ENCODE measurements around the gene ZNF416. TPM values are rescaled to one million over a fixed set of nuclear protein-coding genes. Genes with fewer than 3 reads are reported as not detected.

ZNF416 gene
- 5.4 and 6.9 TPM in 2 replicates for total RNA-seq (2014; rRNA removed)
- 4.5 TPM for polyA plus RNA-seq (2012)

GRCh38 chr19:57578487-57579205 is at the start of gene ZNF416:
Gene ZNF416 (minus strand): TSS chr19:57578911. CDS start chr19:57578704, 207 bp downstream.
- DNase-seq (ENCODE audit: low read depth): peak; percentile 98

GRCh38 chr19:57623091-57623490 is 44.4 kb upstream of the ZNF416 start:
- DNase-seq (ENCODE audit: low read depth): no peak

- DNase-seq (ENCODE audit: low read depth): peak; percentile 36
Measured at GRCh38 chr19:57620673-57621348, 42.1 kb upstream of the ZNF416 start.

GRCh38 chr19:57615346-57615745 is 36.6 kb upstream of the ZNF416 start:
- DNase-seq (ENCODE audit: low read depth): peak; percentile 12

- DNase-seq (ENCODE audit: low read depth): peak; percentile 87
Measured at GRCh38 chr19:57613941-57614743, 35.4 kb upstream of the ZNF416 start, which contains the start of gene ZNF134. Gene ZNF134 (plus strand): TSS chr19:57614242. CDS start chr19:57619469, 5,227 bp downstream.

- no peak for DNase-seq (ENCODE audit: low read depth)
Measured at GRCh38 chr19:57611113-57611512, 32.4 kb upstream of the ZNF416 start.

GRCh38 chr19:57606931-57607330 is 28.2 kb upstream of the ZNF416 start:
- DNase-seq (ENCODE audit: low read depth): no peak

- DNase-seq (ENCODE audit: low read depth): peak; percentile 91
Measured at GRCh38 chr19:57599761-57600383, 21.2 kb upstream of the ZNF416 start, which contains the start of gene ZNF530. Gene ZNF530 (plus strand): TSS chr19:57599885. CDS start chr19:57604346, 4,461 bp downstream.

GRCh38 chr19:57599377-57599760 is 20.7 kb upstream of the ZNF416 start:
- no peak for DNase-seq (ENCODE audit: low read depth)

- DNase-seq (ENCODE audit: low read depth): peak; percentile 90
Measured at GRCh38 chr19:57587529-57587928, 8.8 kb upstream of the ZNF416 start.

GRCh38 chr19:57583521-57584416 is 5.1 kb upstream of the ZNF416 start, which contains the start of gene ZIK1:
Gene ZIK1 (plus strand): TSS chr19:57584145. CDS start chr19:57584357, 212 bp downstream.
- DNase-seq (ENCODE audit: low read depth): peak; percentile 81

- DNase-seq (ENCODE audit: low read depth): no peak
Measured at GRCh38 chr19:57583104-57583520, 4.4 kb upstream of the ZNF416 start.

- no peak for DNase-seq (ENCODE audit: low read depth)
Measured at GRCh38 chr19:57576661-57577060, 2.0 kb downstream of the ZNF416 start.

GRCh38 chr19:57572415-57572947 is 6.2 kb downstream of the ZNF416 start:
- no peak for DNase-seq (ENCODE audit: low read depth)

- no peak for DNase-seq (ENCODE audit: low read depth)
Measured at GRCh38 chr19:57570707-57571106, 8.0 kb downstream of the ZNF416 start.

GRCh38 chr19:57566396-57567265 is 12.1 kb downstream of the ZNF416 start:
- DNase-seq (ENCODE audit: low read depth): peak; percentile 48

GRCh38 chr19:57563547-57563946 is 15.2 kb downstream of the ZNF416 start:
- DNase-seq (ENCODE audit: low read depth): no peak

GRCh38 chr19:57560049-57560491 is 18.6 kb downstream of the ZNF416 start:
- peak; percentile 78 for DNase-seq (ENCODE audit: low read depth)
